ENCODE data around the gene PLS1.

DNA sequence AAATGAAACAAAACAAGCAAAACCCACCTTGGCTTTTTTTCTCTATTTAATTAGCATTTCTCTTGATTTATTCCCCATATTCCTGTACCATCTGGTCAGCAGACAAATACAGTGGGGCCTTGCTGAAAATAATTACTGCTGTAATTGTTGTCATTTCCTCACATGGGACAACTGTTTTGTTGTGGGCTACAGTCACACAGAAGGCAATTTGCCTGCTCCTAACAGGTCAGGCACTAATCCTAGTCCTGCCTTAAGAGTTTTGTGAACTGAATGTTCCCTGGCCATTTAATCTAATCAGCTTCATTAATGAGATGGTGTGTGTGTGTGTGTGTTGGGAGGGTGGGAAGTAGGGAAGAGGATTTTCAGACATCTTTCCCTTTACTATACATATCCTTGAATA is 139.3 kb downstream of the PLS1 start:
- TF ChIP-seq, protein P1, sequence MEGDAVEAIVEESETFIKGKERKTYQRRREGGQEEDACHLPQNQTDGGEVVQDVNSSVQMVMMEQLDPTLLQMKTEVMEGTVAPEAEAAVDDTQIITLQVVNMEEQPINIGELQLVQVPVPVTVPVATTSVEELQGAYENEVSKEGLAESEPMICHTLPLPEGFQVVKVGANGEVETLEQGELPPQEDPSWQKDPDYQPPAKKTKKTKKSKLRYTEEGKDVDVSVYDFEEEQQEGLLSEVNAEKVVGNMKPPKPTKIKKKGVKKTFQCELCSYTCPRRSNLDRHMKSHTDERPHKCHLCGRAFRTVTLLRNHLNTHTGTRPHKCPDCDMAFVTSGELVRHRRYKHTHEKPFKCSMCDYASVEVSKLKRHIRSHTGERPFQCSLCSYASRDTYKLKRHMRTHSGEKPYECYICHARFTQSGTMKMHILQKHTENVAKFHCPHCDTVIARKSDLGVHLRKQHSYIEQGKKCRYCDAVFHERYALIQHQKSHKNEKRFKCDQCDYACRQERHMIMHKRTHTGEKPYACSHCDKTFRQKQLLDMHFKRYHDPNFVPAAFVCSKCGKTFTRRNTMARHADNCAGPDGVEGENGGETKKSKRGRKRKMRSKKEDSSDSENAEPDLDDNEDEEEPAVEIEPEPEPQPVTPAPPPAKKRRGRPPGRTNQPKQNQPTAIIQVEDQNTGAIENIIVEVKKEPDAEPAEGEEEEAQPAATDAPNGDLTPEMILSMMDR (IDR thresholded peaks at IDR 0.05; ENCODE audit: low read depth, low read length) = no peak
- TF ChIP-seq MYC (IDR thresholded peaks at IDR 0.05; ENCODE audit: low read depth, low read length) (no peak), POLR2A (IDR thresholded peaks at IDR 0.05; ENCODE audit: extremely low read depth, insufficient read length) (no peak)
